GM12864 (cell line): Measurements from ENCODE around the gene MISP.
A peak's percentile ranks its signal among the peaks of the same experiment; 100 is the strongest.

Experiments
- DNase-seq: peaks from one replicate; pipeline ENCODE4 v3.0.0-alpha.2; 2011; ENCODE audit warnings: low read depth
- H3K4me3 ChIP-seq: 2 replicates; pipeline ENCODE4 v1.5.1; 2011; ENCODE audit warnings: mild to moderate bottlenecking, low read depth, low read length, control low read depth
- TF ChIP-seq, protein P1 (sequence below): IDR thresholded peaks from 2 replicates; pipeline ENCODE4 v1.5.1; 2011; ENCODE audit warnings: low read depth, mild to moderate bottlenecking, moderate library complexity, low read length, control low read depth, inconsistent platforms; ENCODE audit errors: missing control alignments

MISP gene

DNA sequence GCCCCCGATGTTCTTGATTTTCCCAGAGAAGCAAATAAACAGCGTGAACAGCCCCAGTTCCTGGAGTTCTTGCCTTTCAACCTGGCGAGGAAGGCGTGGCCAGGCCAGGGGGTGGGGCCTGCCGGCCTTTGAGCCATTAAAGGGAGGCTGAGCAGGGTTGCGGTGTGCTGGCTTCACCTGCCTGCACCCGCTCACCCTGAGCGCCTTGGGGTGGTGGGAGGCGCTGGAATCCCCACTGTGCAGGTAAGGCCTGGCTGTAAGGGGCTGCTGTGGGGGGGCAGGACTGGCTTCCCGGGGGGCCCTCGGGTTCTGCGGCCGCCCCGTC is 2.7 kb upstream of the MISP start:
- DNase-seq = no peak
- TF ChIP-seq, protein P1, sequence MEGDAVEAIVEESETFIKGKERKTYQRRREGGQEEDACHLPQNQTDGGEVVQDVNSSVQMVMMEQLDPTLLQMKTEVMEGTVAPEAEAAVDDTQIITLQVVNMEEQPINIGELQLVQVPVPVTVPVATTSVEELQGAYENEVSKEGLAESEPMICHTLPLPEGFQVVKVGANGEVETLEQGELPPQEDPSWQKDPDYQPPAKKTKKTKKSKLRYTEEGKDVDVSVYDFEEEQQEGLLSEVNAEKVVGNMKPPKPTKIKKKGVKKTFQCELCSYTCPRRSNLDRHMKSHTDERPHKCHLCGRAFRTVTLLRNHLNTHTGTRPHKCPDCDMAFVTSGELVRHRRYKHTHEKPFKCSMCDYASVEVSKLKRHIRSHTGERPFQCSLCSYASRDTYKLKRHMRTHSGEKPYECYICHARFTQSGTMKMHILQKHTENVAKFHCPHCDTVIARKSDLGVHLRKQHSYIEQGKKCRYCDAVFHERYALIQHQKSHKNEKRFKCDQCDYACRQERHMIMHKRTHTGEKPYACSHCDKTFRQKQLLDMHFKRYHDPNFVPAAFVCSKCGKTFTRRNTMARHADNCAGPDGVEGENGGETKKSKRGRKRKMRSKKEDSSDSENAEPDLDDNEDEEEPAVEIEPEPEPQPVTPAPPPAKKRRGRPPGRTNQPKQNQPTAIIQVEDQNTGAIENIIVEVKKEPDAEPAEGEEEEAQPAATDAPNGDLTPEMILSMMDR = no peak
- H3K4me3 ChIP-seq = no peak overlapping the region

DNA sequence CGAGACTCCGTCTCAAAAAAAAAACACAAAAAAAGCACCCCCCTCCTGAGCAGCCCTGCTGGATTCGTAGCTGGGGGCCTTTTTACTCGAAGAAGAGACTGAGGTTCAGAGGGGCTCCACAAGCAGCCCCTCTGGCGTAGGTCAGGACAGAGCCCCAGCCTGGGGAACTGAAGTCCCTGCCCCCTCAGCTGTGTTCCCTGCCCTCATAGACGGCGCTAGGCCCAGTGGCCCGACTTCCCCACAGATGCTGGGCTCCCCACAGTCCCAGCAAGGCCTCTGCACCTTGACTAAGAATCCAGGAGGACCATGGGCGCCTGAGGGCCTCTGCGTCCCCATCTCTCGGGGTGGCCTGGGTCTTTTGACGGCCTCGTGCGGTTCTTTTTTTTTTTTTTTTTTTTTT is 1.1 kb upstream of the MISP start:
- TF ChIP-seq, protein P1 = no peak
- no peak overlapping the region for H3K4me3 ChIP-seq
- no peak for DNase-seq

DNA sequence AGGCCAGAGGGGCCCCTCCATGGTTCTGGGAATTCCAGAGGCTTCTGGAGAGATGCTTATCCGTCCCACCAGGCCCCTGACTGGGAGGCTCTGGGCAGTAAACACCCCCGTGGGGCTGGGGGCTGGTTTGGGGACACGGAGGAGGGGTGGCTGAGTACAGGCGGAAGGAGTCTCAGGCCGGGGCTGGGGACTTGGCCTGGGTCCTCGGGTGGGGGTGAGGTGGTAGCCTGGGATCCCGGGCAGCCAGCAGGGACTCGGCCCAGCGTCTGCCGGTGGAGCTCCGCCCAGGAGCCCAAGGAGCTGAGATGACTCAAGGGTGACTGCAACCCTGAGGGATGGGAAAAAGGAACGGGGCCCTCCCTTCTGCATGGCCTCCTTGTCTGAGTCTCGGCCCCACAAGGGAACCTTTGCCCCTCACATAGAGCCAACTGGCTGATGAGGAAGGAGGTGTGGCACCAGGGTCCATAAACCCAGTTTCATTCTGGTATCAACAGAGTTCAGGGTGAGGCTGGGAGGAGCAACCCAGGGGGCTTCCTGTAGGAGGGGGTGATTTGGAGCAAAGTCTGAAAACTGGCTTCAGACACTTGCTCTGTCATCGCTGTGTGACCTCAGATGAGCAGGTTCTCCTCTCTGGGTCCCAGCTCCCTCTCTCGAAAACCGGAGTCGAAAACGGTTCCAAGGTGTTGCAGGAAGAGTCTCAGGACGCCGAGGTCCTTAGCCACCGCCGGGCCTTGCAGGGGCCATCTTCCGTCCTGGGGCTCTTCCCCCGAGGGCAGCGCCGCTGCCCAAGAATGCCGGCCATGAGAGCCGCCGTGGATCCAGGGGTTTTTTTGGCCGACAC is 809 bp downstream of the MISP start:
- TF ChIP-seq, protein P1 = no peak
- no peak overlapping the region for H3K4me3 ChIP-seq
- no peak for DNase-seq

DNA sequence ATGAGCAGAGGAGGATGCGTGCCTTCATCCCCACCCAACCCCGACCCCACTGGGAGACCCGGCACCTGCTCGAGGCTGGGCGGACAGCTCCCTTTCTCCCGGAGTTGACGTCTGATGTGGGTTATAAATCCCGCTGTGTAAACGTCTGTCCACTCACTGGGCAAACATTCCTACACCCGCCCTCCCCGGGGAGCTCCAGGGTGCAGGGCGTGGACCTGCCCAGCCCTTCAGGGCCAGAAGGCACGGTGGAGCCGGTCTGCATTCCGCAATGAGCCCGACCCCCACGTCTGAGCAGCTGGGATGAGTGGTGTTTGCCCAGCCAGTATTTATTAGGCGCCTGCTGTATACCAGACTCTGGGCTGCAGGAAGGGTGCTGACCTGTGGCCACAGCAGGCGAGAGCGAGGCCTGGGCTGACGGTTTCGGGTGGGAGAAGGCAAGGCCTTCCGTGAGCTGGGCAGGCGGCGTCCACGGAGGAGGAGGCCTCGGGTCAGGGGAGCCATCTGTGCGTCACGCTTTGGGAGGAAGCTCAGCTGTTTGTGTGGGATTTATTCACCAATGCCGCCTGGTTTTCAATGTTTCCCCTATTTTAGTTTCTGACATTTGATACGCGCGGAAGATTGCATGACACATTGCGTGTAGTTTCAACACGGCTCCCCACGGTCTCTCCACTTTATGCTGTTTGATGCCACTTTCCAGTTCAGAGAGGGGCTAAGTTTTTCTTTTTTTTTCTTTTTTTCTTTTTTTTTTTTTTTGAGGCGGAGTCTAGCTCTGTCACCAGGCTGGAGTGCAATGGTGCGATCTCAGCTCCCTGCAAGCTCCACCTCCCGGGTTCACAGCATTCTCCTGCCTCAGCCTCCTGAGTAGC is 2.0 kb downstream of the MISP start:
- TF ChIP-seq, protein P1 = no peak
- DNase-seq = no peak
- no peak overlapping the region for H3K4me3 ChIP-seq

DNA sequence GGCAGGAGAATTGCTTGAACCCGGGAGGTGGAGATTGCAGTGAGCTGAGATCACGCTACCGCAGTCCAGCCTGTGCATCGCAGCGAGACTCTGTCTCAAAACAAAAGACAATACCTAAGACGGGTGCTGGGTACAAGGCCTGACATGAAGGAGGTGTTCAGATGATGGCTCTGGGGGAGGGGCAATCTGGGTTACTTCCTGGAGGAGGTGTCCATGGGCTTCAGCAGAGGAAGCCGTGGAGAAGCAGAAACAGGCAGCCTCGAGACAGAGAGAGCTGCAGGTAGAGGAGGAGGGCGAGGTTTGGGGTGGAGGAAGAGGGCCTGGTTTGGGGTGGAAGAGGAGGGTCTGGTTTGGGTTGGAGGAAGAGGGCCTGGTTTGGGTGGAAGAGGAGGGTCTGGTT is 3.6 kb downstream of the MISP start:
- no peak for DNase-seq
- no peak overlapping the region for H3K4me3 ChIP-seq

DNA sequence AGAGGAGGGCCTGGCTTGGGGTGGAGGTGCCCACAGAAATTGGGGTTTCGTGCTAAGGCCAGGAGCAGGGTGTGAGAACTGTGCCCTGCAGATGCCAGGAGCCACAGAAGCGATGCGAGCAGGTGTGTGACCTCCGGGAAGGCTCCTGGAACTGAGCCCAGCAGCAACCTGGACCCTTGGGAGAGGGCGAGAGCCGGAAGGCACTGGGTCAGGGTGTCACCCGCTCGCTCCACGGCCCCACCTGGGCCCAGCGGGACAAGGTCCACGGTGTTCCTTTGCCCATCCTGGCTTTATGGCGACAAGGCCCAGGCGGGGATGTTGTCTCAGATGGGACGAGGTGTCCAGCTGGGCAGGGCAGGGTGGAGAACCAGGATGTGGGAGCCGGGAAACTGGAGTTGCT is 4.2 kb downstream of the MISP start:
- TF ChIP-seq, protein P1 = no peak
- no peak for DNase-seq
- no peak overlapping the region for H3K4me3 ChIP-seq

More for the DNA sequence above, 3.6 kb downstream of the MISP start:
- TF ChIP-seq, protein P1 = no peak

DNA sequence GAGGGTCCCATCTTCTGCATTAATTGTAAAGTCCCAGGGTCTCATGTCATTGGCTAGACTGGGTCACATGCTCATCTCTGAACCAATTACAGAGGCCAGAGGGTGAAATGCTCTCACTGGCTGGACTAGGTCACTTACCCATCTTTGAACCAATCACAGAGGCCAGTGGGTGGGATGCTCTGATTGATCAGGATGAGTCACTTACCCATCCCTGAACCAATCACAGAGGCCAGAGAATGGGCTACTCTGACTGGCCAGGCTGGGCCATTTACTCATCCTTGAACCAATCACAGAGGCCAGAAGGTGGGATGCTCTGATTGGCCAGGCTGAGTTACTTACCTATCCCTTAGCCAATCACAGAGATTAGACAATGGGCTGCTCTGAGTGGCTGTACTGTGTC is 5.3 kb downstream of the MISP start:
- no peak overlapping the region for H3K4me3 ChIP-seq
- TF ChIP-seq, protein P1 = no peak
- peak; percentile 50 for DNase-seq
